ENCODE measurements around the gene DENND1A.

DENND1A gene

DNA sequence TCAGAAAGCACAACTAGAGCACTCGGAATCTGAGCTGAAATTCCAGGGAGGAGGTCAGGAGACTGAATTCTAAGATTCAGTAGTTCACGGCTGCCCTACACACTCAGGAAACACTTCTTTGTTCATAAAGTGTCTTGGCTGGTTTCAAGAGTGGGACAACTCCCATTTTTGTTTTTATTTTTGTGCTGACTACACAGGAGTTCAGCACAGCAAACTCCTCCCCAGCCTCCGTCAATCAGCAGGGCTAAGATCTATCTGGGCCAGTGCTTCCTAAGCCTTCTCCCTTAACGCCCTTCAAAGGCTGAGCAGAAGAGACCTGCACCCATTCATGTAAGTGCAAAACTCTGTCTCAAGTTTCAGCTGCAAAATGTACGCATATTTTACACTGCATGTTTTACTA lies 323.8 kb downstream of the DENND1A start:
- no peak for TF ChIP-seq YY1 (IDR thresholded peaks at IDR 0.05; ENCODE audit: insufficient read depth, insufficient read length)
- TF ChIP-seq ZNF274 (IDR thresholded peaks at IDR 0.05; ENCODE audit: low read depth, low read length) = no peak

GRCh38 chr9:123605286-123605685 lies 324.6 kb downstream of the DENND1A start:
- no peak overlapping the region for H3K4me3 ChIP-seq (ENCODE audit: insufficient read length, low read depth)
- TF ChIP-seq SUZ12 (IDR thresholded peaks at IDR 0.05; ENCODE audit: extremely low read depth, insufficient read depth, insufficient read length) (no peak), ZNF274 (IDR thresholded peaks at IDR 0.05; ENCODE audit: low read depth, low read length) (no peak), YY1 (IDR thresholded peaks at IDR 0.05; ENCODE audit: insufficient read depth, insufficient read length) (no peak)

More for the DNA sequence above, 323.8 kb downstream of the DENND1A start:
- Histone ChIP-seq H3K27me3 (ENCODE audit: insufficient read depth, insufficient read length) (no peaks in the 10 kb centered on the region), H3K9me3 (ENCODE audit: insufficient read depth, low read length) (no peaks in the 10 kb centered on the region), H3K36me3 (ENCODE audit: insufficient read depth, insufficient read length, low read length) (no peaks in the 10 kb centered on the region), H3K4me1 (ENCODE audit: insufficient read depth, insufficient read length) (no peaks in the 10 kb centered on the region), H3K4me3 (ENCODE audit: insufficient read length, low read depth) (no peak overlapping the region), H3K9ac (ENCODE audit: insufficient read length, low read depth) (no peak overlapping the region)
- no peak for DNase-seq (ENCODE audit: low read depth, low spot score)

GRCh38 chr9:123604861-123605260 lies 325.1 kb downstream of the DENND1A start:
- no peaks in the 10 kb centered on the region for H3K9me3 ChIP-seq (ENCODE audit: insufficient read depth, low read length)
- H3K9ac ChIP-seq (ENCODE audit: insufficient read length, low read depth) = no peak overlapping the region
- TF ChIP-seq YY1 (IDR thresholded peaks at IDR 0.05; ENCODE audit: insufficient read depth, insufficient read length) (no peak), ZNF274 (IDR thresholded peaks at IDR 0.05; ENCODE audit: low read depth, low read length) (no peak), SUZ12 (IDR thresholded peaks at IDR 0.05; ENCODE audit: extremely low read depth, insufficient read depth, insufficient read length) (no peak)
- H3K36me3 ChIP-seq (ENCODE audit: insufficient read depth, insufficient read length, low read length) = no peaks in the 10 kb centered on the region
- H3K27me3 ChIP-seq (ENCODE audit: insufficient read depth, insufficient read length) = no peaks in the 10 kb centered on the region
- no peaks in the 10 kb centered on the region for H3K4me1 ChIP-seq (ENCODE audit: insufficient read depth, insufficient read length)
- H3K4me3 ChIP-seq (ENCODE audit: insufficient read length, low read depth) = no peak overlapping the region
- DNase-seq (ENCODE audit: low read depth, low spot score) = no peak

More at GRCh38 chr9:123605286-123605685, 324.6 kb downstream of the DENND1A start:
- Histone ChIP-seq H3K9me3 (ENCODE audit: insufficient read depth, low read length) (no peaks in the 10 kb centered on the region), H3K27me3 (ENCODE audit: insufficient read depth, insufficient read length) (no peaks in the 10 kb centered on the region), H3K36me3 (ENCODE audit: insufficient read depth, insufficient read length, low read length) (no peaks in the 10 kb centered on the region), H3K9ac (ENCODE audit: insufficient read length, low read depth) (no peak overlapping the region), H3K4me1 (ENCODE audit: insufficient read depth, insufficient read length) (no peaks in the 10 kb centered on the region)
- no peak for DNase-seq (ENCODE audit: low read depth, low spot score)

DNA sequence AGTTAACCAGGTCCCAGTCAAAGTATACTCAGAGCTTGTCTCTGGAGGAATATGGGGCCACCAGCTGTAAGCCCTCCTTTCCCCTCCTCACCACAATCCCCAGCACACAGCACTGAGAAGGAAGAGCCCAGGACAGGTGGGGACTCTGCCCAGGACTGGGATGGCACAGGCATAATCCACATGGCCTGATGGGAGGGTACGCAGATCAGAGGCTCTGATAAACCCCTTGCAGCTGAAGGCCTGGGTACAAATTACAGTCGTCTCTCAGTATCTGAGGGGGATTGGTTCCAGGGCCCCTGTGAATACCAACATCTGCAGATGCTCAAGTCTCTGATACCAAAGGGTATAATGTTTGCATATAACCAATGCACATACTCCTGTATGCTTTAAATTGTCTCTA lies 328.1 kb downstream of the DENND1A start:
- Histone ChIP-seq H3K9ac (ENCODE audit: insufficient read length, low read depth) (no peak overlapping the region), H3K4me1 (ENCODE audit: insufficient read depth, insufficient read length) (peaks cover 3% of the 10 kb centered on the region), H3K9me3 (ENCODE audit: insufficient read depth, low read length) (no peaks in the 10 kb centered on the region), H3K36me3 (ENCODE audit: insufficient read depth, insufficient read length, low read length) (no peaks in the 10 kb centered on the region), H3K4me3 (ENCODE audit: insufficient read length, low read depth) (no peak overlapping the region), H3K27me3 (ENCODE audit: insufficient read depth, insufficient read length) (no peaks in the 10 kb centered on the region)
- DNase-seq (ENCODE audit: low read depth, low spot score) = no peak
- TF ChIP-seq ZNF274 (IDR thresholded peaks at IDR 0.05; ENCODE audit: low read depth, low read length) (no peak), YY1 (IDR thresholded peaks at IDR 0.05; ENCODE audit: insufficient read depth, insufficient read length) (no peak), SUZ12 (IDR thresholded peaks at IDR 0.05; ENCODE audit: extremely low read depth, insufficient read depth, insufficient read length) (no peak)

GRCh38 chr9:123599781-123600180 lies 330.1 kb downstream of the DENND1A start:
- TF ChIP-seq ZNF274 (IDR thresholded peaks at IDR 0.05; ENCODE audit: low read depth, low read length) (no peak), YY1 (IDR thresholded peaks at IDR 0.05; ENCODE audit: insufficient read depth, insufficient read length) (no peak), SUZ12 (IDR thresholded peaks at IDR 0.05; ENCODE audit: extremely low read depth, insufficient read depth, insufficient read length) (no peak)
- DNase-seq (ENCODE audit: low read depth, low spot score) = no peak
- peaks cover 3% of the 10 kb centered on the region for H3K4me1 ChIP-seq (ENCODE audit: insufficient read depth, insufficient read length)
- no peaks in the 10 kb centered on the region for H3K9me3 ChIP-seq (ENCODE audit: insufficient read depth, low read length)
- no peak overlapping the region for H3K4me3 ChIP-seq (ENCODE audit: insufficient read length, low read depth)
- H3K36me3 ChIP-seq (ENCODE audit: insufficient read depth, insufficient read length, low read length) = no peaks in the 10 kb centered on the region
- H3K9ac ChIP-seq (ENCODE audit: insufficient read length, low read depth) = no peak overlapping the region
- H3K27me3 ChIP-seq (ENCODE audit: insufficient read depth, insufficient read length) = no peaks in the 10 kb centered on the region

DNA sequence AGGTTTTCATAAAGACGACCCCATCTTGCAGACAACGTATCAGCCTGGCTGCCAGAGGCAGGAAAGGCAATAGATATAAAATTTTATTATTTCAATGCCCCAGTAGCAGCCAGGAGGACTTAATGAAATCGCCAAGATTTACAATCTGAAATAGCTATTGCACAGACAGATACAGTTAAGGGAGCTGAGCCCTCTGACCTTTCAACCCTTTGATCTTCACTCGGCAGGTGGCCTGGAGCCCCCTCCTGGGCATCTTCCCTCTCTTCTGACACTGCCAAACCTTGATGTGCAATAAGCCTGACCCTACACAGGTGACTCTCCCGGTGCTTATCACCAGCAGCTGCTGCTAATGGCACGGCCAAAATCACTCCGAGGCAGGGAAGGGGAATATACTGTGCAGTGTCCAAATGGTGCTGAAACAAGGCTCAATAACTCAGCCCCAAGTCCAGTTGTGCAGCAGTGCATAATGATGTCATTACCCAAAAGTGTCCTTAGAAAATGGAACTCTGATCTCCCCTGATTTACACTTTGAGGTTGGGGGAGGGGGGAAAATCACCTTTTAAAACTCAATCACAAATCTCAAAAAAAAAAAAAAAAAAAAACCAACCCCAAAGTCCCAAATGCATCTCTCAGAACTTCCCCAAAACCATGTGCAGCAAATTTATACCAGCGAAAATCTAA lies 331.9 kb downstream of the DENND1A start:
- H3K9ac ChIP-seq (ENCODE audit: insufficient read length, low read depth) = no peak overlapping the region
- H3K4me3 ChIP-seq (ENCODE audit: insufficient read length, low read depth) = no peak overlapping the region
- no peaks in the 10 kb centered on the region for H3K9me3 ChIP-seq (ENCODE audit: insufficient read depth, low read length)
- DNase-seq (ENCODE audit: low read depth, low spot score) = no peak
- peaks cover 3% of the 10 kb centered on the region for H3K4me1 ChIP-seq (ENCODE audit: insufficient read depth, insufficient read length)
- TF ChIP-seq SUZ12 (IDR thresholded peaks at IDR 0.05; ENCODE audit: extremely low read depth, insufficient read depth, insufficient read length) (no peak), ZNF274 (IDR thresholded peaks at IDR 0.05; ENCODE audit: low read depth, low read length) (no peak), YY1 (IDR thresholded peaks at IDR 0.05; ENCODE audit: insufficient read depth, insufficient read length) (no peak)
- no peaks in the 10 kb centered on the region for H3K27me3 ChIP-seq (ENCODE audit: insufficient read depth, insufficient read length)
- H3K36me3 ChIP-seq (ENCODE audit: insufficient read depth, insufficient read length, low read length) = no peaks in the 10 kb centered on the region

GRCh38 chr9:123597048-123597447 lies 332.9 kb downstream of the DENND1A start:
- Histone ChIP-seq H3K27me3 (ENCODE audit: insufficient read depth, insufficient read length) (no peaks in the 10 kb centered on the region), H3K4me3 (ENCODE audit: insufficient read length, low read depth) (no peak overlapping the region), H3K9me3 (ENCODE audit: insufficient read depth, low read length) (no peaks in the 10 kb centered on the region), H3K4me1 (ENCODE audit: insufficient read depth, insufficient read length) (peaks cover 3% of the 10 kb centered on the region), H3K9ac (ENCODE audit: insufficient read length, low read depth) (no peak overlapping the region), H3K36me3 (ENCODE audit: insufficient read depth, insufficient read length, low read length) (no peaks in the 10 kb centered on the region)
- no peak for TF ChIP-seq ZNF274 (IDR thresholded peaks at IDR 0.05; ENCODE audit: low read depth, low read length)
- TF ChIP-seq YY1 (IDR thresholded peaks at IDR 0.05; ENCODE audit: insufficient read depth, insufficient read length) = no peak
- TF ChIP-seq SUZ12 (IDR thresholded peaks at IDR 0.05; ENCODE audit: extremely low read depth, insufficient read depth, insufficient read length) = no peak
- DNase-seq (ENCODE audit: low read depth, low spot score) = no peak

All from NT2/D1 (cell line).